T-helper 1 cell (primary cell): ENCODE data around the gene HERPUD1.
"Not testable (repeated sequence)": the region's sequence is repeated elsewhere in the genome, so short reads cannot be mapped to it uniquely, and the experiment has no call there.

Experiments
- DNase-seq, 5 donors: peaks; one replicate each; pipeline ENCODE4 v3.0.0-alpha.2; 2012 to 2020
- total RNA-seq, 4 donors: gene quantifications; one replicate each; lab custom pipeline; 2026; lab: John Stamatoyannopoulos, UW

HERPUD1 gene, protein sequence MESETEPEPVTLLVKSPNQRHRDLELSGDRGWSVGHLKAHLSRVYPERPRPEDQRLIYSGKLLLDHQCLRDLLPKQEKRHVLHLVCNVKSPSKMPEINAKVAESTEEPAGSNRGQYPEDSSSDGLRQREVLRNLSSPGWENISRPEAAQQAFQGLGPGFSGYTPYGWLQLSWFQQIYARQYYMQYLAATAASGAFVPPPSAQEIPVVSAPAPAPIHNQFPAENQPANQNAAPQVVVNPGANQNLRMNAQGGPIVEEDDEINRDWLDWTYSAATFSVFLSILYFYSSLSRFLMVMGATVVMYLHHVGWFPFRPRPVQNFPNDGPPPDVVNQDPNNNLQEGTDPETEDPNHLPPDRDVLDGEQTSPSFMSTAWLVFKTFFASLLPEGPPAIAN
- total RNA-seq = 233 to 304 (median 255) reads per million in 4 donors

- peak; percentile 97 to 99 (median 98) for DNase-seq
Measured at GRCh38 chr16:56931892-56932720, at the start of gene HERPUD1. HERPUD1 (plus strand) TSS chr16:56932142; CDS start chr16:56932245, 103 bp downstream.

DNA sequence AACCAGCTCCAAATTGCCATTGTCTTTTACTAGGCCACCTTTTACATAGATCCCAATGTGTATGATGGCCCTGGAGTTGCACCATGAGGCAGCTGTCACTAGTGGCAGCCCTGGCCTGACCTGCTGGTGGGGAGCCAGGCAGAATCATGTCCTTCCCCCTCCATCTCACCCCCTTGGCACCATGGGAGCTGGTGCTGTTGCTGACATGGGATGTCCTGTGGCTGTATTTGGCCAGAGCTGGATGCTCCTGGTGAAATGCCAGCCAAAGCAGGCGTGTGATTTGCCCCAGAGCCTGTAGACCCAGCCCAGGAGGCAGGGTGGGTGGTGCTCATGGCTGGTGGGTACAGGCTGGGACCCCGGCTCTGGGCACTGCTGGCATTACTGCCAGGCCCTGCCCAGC lies 48.4 kb upstream of the HERPUD1 start:
- DNase-seq = no peak

DNA sequence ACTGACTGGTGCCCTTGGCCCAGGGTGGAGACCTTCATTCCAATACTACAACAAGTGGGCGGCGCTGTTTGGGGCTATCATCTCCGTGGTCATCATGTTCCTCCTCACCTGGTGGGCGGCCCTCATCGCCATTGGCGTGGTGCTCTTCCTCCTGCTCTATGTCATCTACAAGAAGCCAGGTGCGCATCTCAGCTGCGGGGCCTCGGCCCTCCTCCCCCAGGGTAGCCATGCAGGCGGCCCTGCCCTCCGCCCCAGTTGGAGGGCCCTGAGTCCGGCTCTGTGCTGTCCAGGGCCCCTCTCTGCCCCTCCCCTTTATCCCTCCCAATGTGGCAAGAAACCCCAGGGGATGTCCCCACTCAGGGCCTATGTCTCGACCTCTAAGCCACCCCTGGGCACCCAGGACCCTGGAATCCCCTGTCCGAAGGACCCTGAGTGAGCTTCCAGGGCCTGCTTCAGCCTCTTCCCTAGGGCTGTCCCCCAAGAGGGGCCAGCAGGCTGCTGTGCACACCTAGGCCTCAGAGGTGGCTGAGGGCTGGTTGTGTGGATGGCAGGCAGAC lies 47.8 kb upstream of the HERPUD1 start:
- DNase-seq = no peak

DNA sequence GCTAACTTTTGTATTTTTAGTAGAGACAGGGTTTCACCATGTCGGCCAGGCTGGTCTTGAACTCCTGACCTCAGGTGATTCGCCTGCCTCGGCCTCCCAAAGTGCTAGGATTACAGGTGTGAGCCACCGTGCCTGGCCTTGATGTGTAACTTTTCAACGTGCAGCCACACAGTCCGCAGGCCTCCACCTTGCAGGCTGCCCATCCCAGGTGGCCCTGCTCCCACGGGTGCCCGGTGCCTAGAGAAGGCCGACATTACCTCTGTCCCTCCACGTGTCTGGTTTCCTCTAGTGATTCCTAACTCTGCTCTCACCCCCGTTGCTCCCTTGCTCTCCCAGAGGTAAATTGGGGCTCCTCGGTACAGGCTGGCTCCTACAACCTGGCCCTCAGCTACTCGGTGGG lies 47.0 kb upstream of the HERPUD1 start:
- DNase-seq = not testable (repeated sequence)

- DNase-seq = no peak
Measured at GRCh38 chr16:56885446-56886162, 46.3 kb upstream of the HERPUD1 start.

DNA sequence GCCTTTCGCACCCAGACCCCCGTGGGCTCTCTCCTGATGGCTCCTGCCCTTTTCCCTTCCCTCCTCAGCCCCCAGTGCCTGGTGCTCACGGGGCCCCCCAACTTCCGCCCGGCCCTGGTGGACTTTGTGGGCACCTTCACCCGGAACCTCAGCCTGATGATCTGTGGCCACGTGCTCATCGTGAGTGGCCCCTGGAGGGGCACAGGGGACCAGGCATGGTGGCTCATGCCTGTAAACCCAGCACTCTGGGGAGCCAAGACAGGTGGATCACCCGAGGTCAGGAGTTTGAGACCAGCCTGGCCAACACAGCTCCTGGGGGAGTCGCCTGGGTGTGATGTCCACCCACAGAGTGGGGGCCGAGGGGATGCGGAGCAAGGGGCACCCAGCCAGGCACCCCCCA lies 45.6 kb upstream of the HERPUD1 start:
- no peak for DNase-seq

GRCh38 chr16:56886826-56887225 lies 45.1 kb upstream of the HERPUD1 start:
- no peak for DNase-seq

DNA sequence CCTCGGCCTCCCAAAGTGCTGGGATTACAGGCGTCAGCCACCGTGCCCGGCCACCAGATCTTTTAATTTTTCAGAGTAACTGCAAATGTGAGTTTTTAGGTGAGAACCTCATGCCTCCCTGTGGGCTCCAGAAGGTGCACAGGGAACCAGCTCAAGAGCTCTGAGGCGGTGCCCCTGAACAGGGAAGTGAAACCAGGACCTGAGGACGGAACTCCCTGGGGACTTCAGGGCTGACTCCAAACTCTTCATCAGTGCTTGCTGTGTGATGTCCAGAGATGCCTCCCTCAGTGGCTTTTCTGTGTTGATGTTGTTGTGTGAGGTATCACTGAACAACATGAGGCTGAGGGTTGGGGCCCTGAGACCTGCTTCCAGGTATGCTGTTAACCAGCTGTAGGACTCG lies 43.1 kb upstream of the HERPUD1 start:
- no peak for DNase-seq

GRCh38 chr16:56889206-56889605 lies 42.7 kb upstream of the HERPUD1 start:
- no peak for DNase-seq

- no peak for DNase-seq
Measured at GRCh38 chr16:56891685-56892084, 40.3 kb upstream of the HERPUD1 start.

GRCh38 chr16:56892705-56893104 lies 39.2 kb upstream of the HERPUD1 start:
- no peak for DNase-seq

GRCh38 chr16:56894331-56894917 lies 37.5 kb upstream of the HERPUD1 start:
- no peak for DNase-seq

DNA sequence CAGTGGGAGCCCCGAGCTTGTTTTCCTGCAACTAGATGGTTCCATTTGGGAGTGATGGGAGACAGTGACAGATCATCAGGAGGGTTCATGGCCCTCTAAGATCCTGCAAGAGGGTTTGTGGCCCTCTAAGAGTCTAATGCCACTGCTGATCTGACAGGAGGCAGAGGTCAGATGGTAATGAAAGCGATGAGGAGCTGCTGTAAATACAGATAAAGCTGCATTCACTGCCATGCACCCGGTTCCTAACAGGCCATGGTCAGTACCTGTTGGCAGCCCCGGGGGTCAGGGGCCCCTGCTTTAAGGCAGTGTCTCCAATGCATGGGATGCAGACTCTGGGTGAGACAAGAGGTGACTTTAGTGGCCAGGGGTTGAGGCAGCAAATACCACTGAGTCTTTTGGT lies 36.1 kb upstream of the HERPUD1 start:
- no peak for DNase-seq

GRCh38 chr16:56896244-56896643 lies 35.7 kb upstream of the HERPUD1 start:
- no peak for DNase-seq

GRCh38 chr16:56897026-56897799 lies 34.7 kb upstream of the HERPUD1 start:
- DNase-seq = no peak

DNA sequence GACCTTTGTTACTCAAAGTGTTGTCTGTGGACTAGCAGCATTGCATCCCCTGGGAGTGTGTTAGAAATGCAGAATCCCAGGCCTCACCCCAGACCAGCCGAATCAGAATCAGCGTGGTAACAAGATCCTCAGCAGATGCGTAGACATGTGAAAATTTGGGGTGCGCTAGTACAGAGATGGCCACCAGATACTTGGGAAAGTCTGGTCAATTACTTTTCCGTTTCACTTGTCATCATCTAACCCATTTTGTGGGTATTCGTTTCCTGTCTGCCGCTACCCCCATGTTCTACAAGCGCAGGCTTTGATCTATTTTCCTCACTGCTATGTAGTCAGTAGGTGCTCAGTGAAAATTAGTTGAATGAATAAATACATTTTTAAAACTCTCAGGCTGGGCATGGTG lies 33.1 kb upstream of the HERPUD1 start:
- peak in 1 of 5 donors; percentile 29 for DNase-seq

DNA sequence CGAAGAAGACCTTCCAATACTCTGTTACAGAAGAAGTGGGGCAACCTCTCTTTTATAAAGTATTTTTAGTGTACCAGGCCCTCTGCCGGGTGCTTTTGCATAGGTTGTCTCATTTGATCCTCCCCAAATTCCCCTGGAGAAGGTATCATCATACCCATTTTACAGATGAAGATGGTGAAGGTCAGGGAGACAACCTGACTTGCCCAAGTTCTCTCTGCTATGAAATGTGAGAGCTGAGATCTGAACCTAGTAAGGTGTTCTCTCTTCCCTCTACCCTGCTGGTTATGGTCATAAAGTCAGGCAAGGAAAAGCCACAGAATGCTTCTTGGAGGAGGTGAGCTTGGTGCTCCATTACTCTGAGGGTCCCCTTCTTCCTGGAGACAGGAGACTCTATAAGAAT lies 28.1 kb upstream of the HERPUD1 start:
- no peak for DNase-seq

DNA sequence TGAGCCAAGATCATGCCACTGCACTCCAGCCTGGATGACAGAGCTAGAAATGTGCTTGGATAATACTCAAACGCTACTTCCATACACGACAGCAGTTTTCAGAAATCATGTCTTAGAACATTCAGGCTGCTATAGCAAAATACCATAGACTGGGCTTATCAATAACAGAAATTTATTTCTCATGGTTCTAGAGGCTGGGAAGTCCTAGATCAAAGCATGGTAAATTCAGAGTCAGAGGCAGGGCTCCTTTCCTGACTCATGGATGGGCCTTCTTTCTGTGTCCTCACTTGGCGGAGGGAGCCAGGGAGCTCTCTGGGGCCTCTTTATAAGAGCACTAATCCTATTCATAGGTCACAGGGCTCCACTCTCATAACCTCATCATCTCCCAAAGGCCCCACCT lies 24.5 kb upstream of the HERPUD1 start:
- no peak for DNase-seq

DNA sequence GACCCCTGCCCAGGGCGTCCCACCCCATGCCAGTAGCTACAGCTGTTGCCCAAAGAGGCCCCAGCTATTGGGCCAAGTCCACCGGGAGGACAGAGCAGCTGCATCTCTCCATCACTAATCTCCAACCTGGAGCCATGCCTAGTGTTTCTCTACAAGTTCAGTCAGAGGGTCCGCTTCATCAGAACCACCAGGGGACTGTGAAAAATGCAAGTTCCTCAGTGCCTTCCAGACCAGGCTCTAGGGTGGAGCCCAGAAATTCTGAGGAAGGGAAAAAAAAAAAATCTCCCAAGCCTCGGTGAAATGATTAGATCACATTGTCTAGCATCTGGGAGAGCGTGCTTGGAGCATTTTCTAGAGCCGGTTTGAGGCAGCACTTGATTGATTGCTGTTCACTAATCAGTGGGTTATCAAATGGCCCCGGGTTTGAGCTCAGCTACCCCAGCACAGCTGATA lies 22.4 kb upstream of the HERPUD1 start:
- DNase-seq = no peak

GRCh38 chr16:56910112-56910511 lies 21.8 kb upstream of the HERPUD1 start:
- DNase-seq = no peak
